HepG2 (cell line): ENCODE results near the gene FRAS1. TPM values are rescaled to one million over a fixed set of nuclear protein-coding genes. Genes with fewer than 3 reads are reported as not detected.

Experiments
- ATAC-seq: fragments of 200-7000 bp; cut with Tn5 transposase; 3 replicates; pipeline ENCODE4 v1.9.1; 2020; ENCODE audit warnings: mild to moderate bottlenecking, moderate library complexity
- BruUV-seq: library from RNA; stranded (reverse); fragments of 400-500 nt; replicated peaks from 2 replicates; lab custom pipeline; 2021; lab: Mats Ljungman, UMichigan
- CTCF ChIA-PET: fragments of 300-600 bp; formaldehyde crosslinking; extraction: SDS; loops from one replicate; lab custom pipeline; 2021; ENCODE audit warnings: low total read pairs, inconsistent platforms, low intra/inter-chr PET ratio; lab: Yijun Ruan, JAX
- POLR2A ChIA-PET: fragments of 350-600 bp; sonication (Branson Sonifier 250); formaldehyde crosslinking; loops from one replicate; lab custom pipeline; 2020; ENCODE audit warnings: antibody characterized with exemption, inconsistent platforms; lab: Yijun Ruan, JAX
- DNase-seq: peaks from one replicate; pipeline ENCODE4 v3.0.0-alpha.2; 2015; ENCODE audit warnings: low spot score
- FAIRE-seq: peaks from 3 replicates; lab custom pipeline; 2011; peaks lifted over from hg19 to GRCh38; lab: Jason Lieb, UNC
- H2AFZ ChIP-seq: one replicate; pipeline ENCODE4 v1.6.1; 2011; ENCODE audit warnings: low read length, inconsistent platforms
- H3K27ac ChIP-seq: fragments of 300-600 bp; 3 replicates; pipeline ENCODE4 v1.8.0; 2011; ENCODE audit warnings: mixed run types, mild to moderate bottlenecking, mixed read lengths, low read length, inconsistent platforms; ENCODE audit not compliant: insufficient read depth; ENCODE audit errors: extremely low read length
- H3K27me3 ChIP-seq, 2 experiments: fragments of 200-600 bp in 1 of 2; 2 replicates in 1 of 2; 3 replicates in 1 of 2; pipeline versions ENCODE4 v1.6.0 to v1.8.0; 2011; ENCODE audit warnings: low read length in 2 of 2, mild to moderate bottlenecking in 2 of 2, moderate library complexity in 2 of 2, inconsistent platforms in 1 of 2; ENCODE audit not compliant: insufficient read depth in 2 of 2, control insufficient read depth in 1 of 2
- H3K36me3 ChIP-seq, 2 experiments: fragments of 200-600 bp in 1 of 2; replicated peaks in 1 of 2; 2 replicates in 1 of 2; 3 replicates in 1 of 2; pipeline versions ENCODE4 v1.5.1 to v1.8.0; 2011; ENCODE audit warnings: low read length in 2 of 2, inconsistent platforms in 1 of 2; ENCODE audit not compliant: insufficient read depth in 2 of 2, control insufficient read depth in 1 of 2
- H3K4me1 ChIP-seq: 2 replicates; pipeline ENCODE4 v1.5.1; 2012; ENCODE audit warnings: low read length, inconsistent platforms; ENCODE audit not compliant: insufficient read depth
- H3K4me2 ChIP-seq: 2 replicates; pipeline ENCODE4 v1.6.0; 2011; ENCODE audit warnings: low read depth, low read length, inconsistent platforms
- H3K4me3 ChIP-seq, 3 experiments: fragments of 200-600 bp in 1 of 3; sonication (generic), shearing (Covaris generic) in 1 of 3; replicated peaks in 1 of 3; 2 replicates each; pipeline ENCODE4 v1.5.1; 2011 to 2016; ENCODE audit warnings: low read length in 3 of 3, inconsistent platforms in 2 of 3, low read depth in 2 of 3, mild to moderate bottlenecking in 2 of 3, control low read depth in 1 of 3, mixed read lengths in 1 of 3; ENCODE audit not compliant: insufficient read depth in 1 of 3
- H3K79me2 ChIP-seq: one replicate; pipeline ENCODE4 v1.6.1; 2011; ENCODE audit warnings: low read length, inconsistent platforms; ENCODE audit not compliant: insufficient read depth
- H3K9ac ChIP-seq: 2 replicates; pipeline ENCODE4 v1.6.0; 2011; ENCODE audit warnings: mild to moderate bottlenecking, low read depth, low read length, inconsistent platforms; ENCODE audit not compliant: insufficient read depth
- H3K9me3 ChIP-seq: 2 replicates; pipeline ENCODE4 v1.5.1; 2012; ENCODE audit warnings: mild to moderate bottlenecking, low read length
- H4K20me1 ChIP-seq: 2 replicates; pipeline ENCODE4 v1.6.0; 2011; ENCODE audit warnings: inconsistent platforms, mild to moderate bottlenecking, low read length, moderate library complexity; ENCODE audit not compliant: insufficient read depth
- ATF3 ChIP-seq: sonication (generic); formaldehyde crosslinking; IDR thresholded peaks from 2 replicates; pipeline ENCODE4 v1.4.0; 2020; ENCODE audit warnings: missing genetic modification reagents
- DMTF1 ChIP-seq: sonication (generic); formaldehyde crosslinking; IDR thresholded peaks from 2 replicates; pipeline ENCODE4 v1.4.0; 2020; ENCODE audit warnings: mild to moderate bottlenecking, missing genetic modification reagents
- FOSL2 ChIP-seq: sonication (generic); formaldehyde crosslinking; IDR thresholded peaks from 2 replicates; pipeline ENCODE4 v1.4.0; 2020; ENCODE audit warnings: missing genetic modification reagents
- GPN1 ChIP-seq: sonication (generic); formaldehyde crosslinking; IDR thresholded peaks from 2 replicates; pipeline ENCODE4 v1.5.1; 2020; ENCODE audit warnings: missing genetic modification reagents, borderline replicate concordance
- JUNB ChIP-seq: sonication (generic); formaldehyde crosslinking; IDR thresholded peaks from 2 replicates; pipeline ENCODE4 v1.8.0; 2022; ENCODE audit warnings: missing genetic modification reagents, mild to moderate bottlenecking, borderline replicate concordance
- LCORL ChIP-seq, 2 experiments: fragments of 450-650 bp in 1 of 2; sonication (generic) in 1 of 2; formaldehyde crosslinking in 1 of 2; IDR thresholded peaks; 2 replicates each; pipeline versions ENCODE4 v1.5.0 to v1.6.1; 2017 to 2020; ENCODE audit warnings: antibody characterized with exemption in 1 of 2, missing genetic modification reagents in 1 of 2
- UBTF ChIP-seq: sonication (generic); formaldehyde crosslinking; IDR thresholded peaks from 2 replicates; pipeline ENCODE4 v1.4.0; 2020; ENCODE audit warnings: mild to moderate bottlenecking, missing genetic modification reagents
- ZBTB40 ChIP-seq, 2 experiments: fragments of 450-650 bp in 1 of 2; sonication (generic) in 1 of 2; formaldehyde crosslinking in 1 of 2; IDR thresholded peaks; 2 replicates each; pipeline versions ENCODE4 v1.6.1 to v1.8.0; 2016 to 2022; ENCODE audit warnings: antibody characterized with exemption in 1 of 2, mild to moderate bottlenecking in 1 of 2, missing genetic modification reagents in 1 of 2
- ZNF263 ChIP-seq: sonication (generic); formaldehyde crosslinking; IDR thresholded peaks from 2 replicates; pipeline ENCODE4 v1.4.0; 2020; ENCODE audit warnings: missing genetic modification reagents
- ZNF317 ChIP-seq: sonication (generic); formaldehyde crosslinking; IDR thresholded peaks from 2 replicates; pipeline ENCODE4 v1.5.0; 2020; ENCODE audit warnings: mild to moderate bottlenecking, missing genetic modification reagents
- WGBS: methylation state at CpG from one replicate; pipeline ENCODE4 v1.1.6; 2017; ENCODE audit warnings: low lambda C conversion rate; 5-methylcytosine and 5-hydroxymethylcytosine counted together
- in situ Hi-C: cut with HindIII; loops from 2 replicates; pipeline ENCODE4 v1.10.0; 2017; ENCODE audit warnings: low pct_unique_long_range_greater_than_20kb; ENCODE audit not compliant: extremely low pct_ligation_motif_present
- intact Hi-C: fragments of 100-400 bp; cut with micrococcal nuclease; formaldehyde crosslinking; loops from one replicate; pipeline ENCODE4 v1.10.0; 2022; ENCODE audit not compliant: unreplicated experiment
- polyA plus RNA-seq, 8 experiments: library from polyadenylated mRNA; depleted of rRNA in 3 of 8; stranded (reverse) in 7 of 8; unstranded in 1 of 8; fragments of >200 nt; fragmentation: Illumina TruSeq in 4 of 8; extraction: Trizol in 4 of 8; gene quantifications; 2 replicates each; pipeline versions ENCODE4 v1.2.1 to v1.2.3, GENCODE V29; 2011 to 2016; ENCODE audit warnings: low read depth in 4 of 8, missing spikeins in 1 of 8, mixed read lengths in 1 of 8; ENCODE audit not compliant: insufficient read depth in 1 of 8
- total RNA-seq, 5 experiments: library from RNA; depleted of rRNA; stranded (reverse); fragments of >200 nt; fragmentation: Illumina TruSeq; extraction: Trizol; gene quantifications; 2 replicates each; pipeline ENCODE4 v1.2.3, GENCODE V29; 2016; ENCODE audit warnings: low read depth in 1 of 5

Gene FRAS1
- total and polyA plus RNA-seq, 2 of the 13 experiments (the other 11 are each of a cell fraction or from before 2014, with no cell fraction given), result 22.5 to 31.6 TPM

GRCh38 chr4:78377555-78377954, 320.4 kb downstream of the FRAS1 start:
- in situ Hi-C loops, result no loop called here
- no TSS peak for BruUV-seq
- peaks cover 30 to 73% of the 10 kb centered on the region in 2 experiments for H3K36me3 ChIP-seq
- H4K20me1 ChIP-seq, result no peaks in the 10 kb centered on the region
- no peak overlapping the region for H3K4me2 ChIP-seq
- H3K27me3 ChIP-seq, result no peaks in the 10 kb centered on the region
- no peaks in the 10 kb centered on the region for H3K4me1 ChIP-seq
- H3K79me2 ChIP-seq, result no peaks in the 10 kb centered on the region
- no peak overlapping the region for H2AFZ ChIP-seq
- DNase-seq (no peak), FAIRE-seq (no peak), ATAC-seq (no peak)
- intact Hi-C loops, result no loop called here
- CTCF ChIA-PET, result no interaction called here
- no peak overlapping the region for H3K9ac ChIP-seq
- POLR2A ChIA-PET, result no interaction called here
- no peak overlapping the region for H3K4me3 ChIP-seq
- no peaks in the 10 kb centered on the region for H3K9me3 ChIP-seq
- WGBS, result 100% methylated on average over 2 of the region's 2 CpGs
- no peak overlapping the region for H3K27ac ChIP-seq
- TF ChIP-seq ZNF317 (CRISPR knock-in tag), result no peak
- no peak for TF ChIP-seq UBTF (CRISPR knock-in tag)
- no peak for TF ChIP-seq GPN1
- TF ChIP-seq DMTF1 (CRISPR knock-in tag), result no peak
- TF ChIP-seq FOSL2 (CRISPR knock-in tag), result no peak
- no peak for TF ChIP-seq LCORL (IDR thresholded peaks at IDR 0.05)
- TF ChIP-seq LCORL (CRISPR knock-in tag; IDR thresholded peaks at IDR 0.05), result no peak
- no peak for TF ChIP-seq JUNB (CRISPR knock-in tag)
- TF ChIP-seq ZNF263 (CRISPR knock-in tag), result no peak
- TF ChIP-seq ZBTB40 (IDR thresholded peaks at IDR 0.05), result no peak
- no peak for TF ChIP-seq ZBTB40 (CRISPR knock-in tag; IDR thresholded peaks at IDR 0.05)
- no peak for TF ChIP-seq ATF3 (CRISPR knock-in tag)
